Smooth muscle cell (in vitro differentiated cells): ENCODE measurements around the gene TNRC18. TPM values are rescaled to one million over a fixed set of nuclear protein-coding genes. Genes with fewer than 3 reads are reported as not detected.

ENCODE experiments used
- DNase-seq: peaks from one replicate; lab custom pipeline; 2025; ENCODE audit not compliant: unreplicated experiment; lab: John Stamatoyannopoulos, UW
- H2AFZ ChIP-seq: fragments of 200-600 bp; sonication (generic); 2 replicates; pipeline ENCODE4 v1.6.0; 2016; ENCODE audit warnings: antibody characterized with exemption, low read depth, mild to moderate bottlenecking
- H3F3A ChIP-seq: fragments of 200-600 bp; sonication (generic); 2 replicates; pipeline ENCODE4 v1.6.0; 2017; ENCODE audit warnings: antibody characterized with exemption, low read depth
- H3K27ac ChIP-seq: fragments of 200-600 bp; sonication (generic); 2 replicates; pipeline ENCODE4 v1.5.1; 2016; ENCODE audit warnings: low read depth, mild to moderate bottlenecking
- H3K27me3 ChIP-seq: fragments of 200-600 bp; sonication (generic); 2 replicates; pipeline ENCODE4 v1.6.1; 2016; ENCODE audit warnings: low read depth, mild to moderate bottlenecking
- H3K36me3 ChIP-seq: fragments of 200-600 bp; sonication (generic); 2 replicates; pipeline ENCODE4 v1.5.1; 2016; ENCODE audit warnings: low read depth
- H3K4me1 ChIP-seq: fragments of 200-600 bp; sonication (generic); 2 replicates; pipeline ENCODE4 v1.5.1; 2016; ENCODE audit warnings: low read depth
- H3K4me2 ChIP-seq: fragments of 200-600 bp; sonication (generic); 2 replicates; pipeline ENCODE4 v1.6.0; 2016; ENCODE audit warnings: mild to moderate bottlenecking
- H3K4me3 ChIP-seq: fragments of 200-600 bp; sonication (generic); 2 replicates; pipeline ENCODE4 v1.5.1; 2016; ENCODE audit warnings: mild to moderate bottlenecking
- H3K79me2 ChIP-seq: fragments of 200-600 bp; sonication (generic); 2 replicates; pipeline ENCODE4 v1.6.0; 2016; ENCODE audit warnings: low read depth, mild to moderate bottlenecking
- H3K9ac ChIP-seq: fragments of 200-600 bp; sonication (generic); 2 replicates; pipeline ENCODE4 v1.6.0; 2016; ENCODE audit warnings: low read depth
- H3K9me3 ChIP-seq: fragments of 200-600 bp; sonication (generic); replicated peaks from 2 replicates; pipeline ENCODE4 v1.5.1; 2016; ENCODE audit warnings: low read depth
- H4K20me1 ChIP-seq: fragments of 200-600 bp; sonication (generic); 2 replicates; pipeline ENCODE4 v1.6.0; 2016; ENCODE audit warnings: low read depth
- WGBS: methylation state at CpG from one replicate; pipeline ENCODE4 v1.1.7; 2016; ENCODE audit warnings: low lambda C conversion rate; 5-methylcytosine and 5-hydroxymethylcytosine counted together
- polyA plus RNA-seq: library from polyadenylated mRNA; unstranded; fragments of >200 nt; fragmentation: Nextera tagmentation; extraction: Ambion mirVana; gene quantifications from 2 replicates; pipeline ENCODE4 v1.2.1, GENCODE V29; 2016
- total RNA-seq: library from RNA; depleted of rRNA; stranded (reverse); fragments of >200 nt; gene quantifications from 2 replicates; pipeline ENCODE4 v1.2.3, GENCODE V29; 2014
- TF ChIP-seq, protein P1 (sequence below): fragments of 200-600 bp; sonication (generic); IDR thresholded peaks from 2 replicates; pipeline ENCODE4 v1.5.1; 2017; ENCODE audit warnings: borderline replicate concordance, mild to moderate bottlenecking, antibody characterized with exemption; ENCODE audit not compliant: insufficient read depth, poor library complexity, severe bottlenecking

TNRC18 gene
- total and polyA plus RNA-seq, 2 experiments from 2014 or later, result 6.4 to 40.3 TPM

GRCh38 chr7:5388905-5389433 lies 34.7 kb downstream of the TNRC18 start:
- peaks cover 85% of the 10 kb centered on the region for H4K20me1 ChIP-seq
- H3K27ac ChIP-seq, result no peak overlapping the region
- H3K27me3 ChIP-seq, result no peaks in the 10 kb centered on the region
- H3K9me3 ChIP-seq, result no peaks in the 10 kb centered on the region
- TF ChIP-seq, protein P1, sequence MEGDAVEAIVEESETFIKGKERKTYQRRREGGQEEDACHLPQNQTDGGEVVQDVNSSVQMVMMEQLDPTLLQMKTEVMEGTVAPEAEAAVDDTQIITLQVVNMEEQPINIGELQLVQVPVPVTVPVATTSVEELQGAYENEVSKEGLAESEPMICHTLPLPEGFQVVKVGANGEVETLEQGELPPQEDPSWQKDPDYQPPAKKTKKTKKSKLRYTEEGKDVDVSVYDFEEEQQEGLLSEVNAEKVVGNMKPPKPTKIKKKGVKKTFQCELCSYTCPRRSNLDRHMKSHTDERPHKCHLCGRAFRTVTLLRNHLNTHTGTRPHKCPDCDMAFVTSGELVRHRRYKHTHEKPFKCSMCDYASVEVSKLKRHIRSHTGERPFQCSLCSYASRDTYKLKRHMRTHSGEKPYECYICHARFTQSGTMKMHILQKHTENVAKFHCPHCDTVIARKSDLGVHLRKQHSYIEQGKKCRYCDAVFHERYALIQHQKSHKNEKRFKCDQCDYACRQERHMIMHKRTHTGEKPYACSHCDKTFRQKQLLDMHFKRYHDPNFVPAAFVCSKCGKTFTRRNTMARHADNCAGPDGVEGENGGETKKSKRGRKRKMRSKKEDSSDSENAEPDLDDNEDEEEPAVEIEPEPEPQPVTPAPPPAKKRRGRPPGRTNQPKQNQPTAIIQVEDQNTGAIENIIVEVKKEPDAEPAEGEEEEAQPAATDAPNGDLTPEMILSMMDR, result no peak
- H3K79me2 ChIP-seq, result peaks cover 54% of the 10 kb centered on the region
- no peak overlapping the region for H3K4me2 ChIP-seq
- DNase-seq, result no peak
- 89% methylated on average over 33 of the region's 64 CpGs for WGBS
- H2AFZ ChIP-seq, result no peak overlapping the region
- H3K9ac ChIP-seq, result no peak overlapping the region
- no peaks in the 10 kb centered on the region for H3F3A ChIP-seq
- no peaks in the 10 kb centered on the region for H3K36me3 ChIP-seq
- no peak overlapping the region for H3K4me3 ChIP-seq
- H3K4me1 ChIP-seq, result no peaks in the 10 kb centered on the region

GRCh38 chr7:5388273-5388901 lies 35.2 kb downstream of the TNRC18 start:
- Histone ChIP-seq H3K79me2 (peaks cover 60% of the 10 kb centered on the region), H3K4me3 (no peak overlapping the region), H3K27me3 (no peaks in the 10 kb centered on the region), H3K4me1 (peaks cover 2% of the 10 kb centered on the region), H3K9ac (no peak overlapping the region), H2AFZ (no peak overlapping the region), H3K36me3 (no peaks in the 10 kb centered on the region), H3F3A (no peaks in the 10 kb centered on the region), H4K20me1 (peaks cover 85% of the 10 kb centered on the region), H3K27ac (no peak overlapping the region), H3K9me3 (no peaks in the 10 kb centered on the region), H3K4me2 (no peak overlapping the region)
- DNase-seq, result no peak
- WGBS, result 95% methylated on average over 13 of the region's 81 CpGs
- TF ChIP-seq, protein P1, result no peak

- TF ChIP-seq, protein P1, result no peak
- Histone ChIP-seq H3K4me2 (no peak overlapping the region), H3K79me2 (peaks cover 63% of the 10 kb centered on the region), H3K9ac (no peak overlapping the region), H4K20me1 (peaks cover 85% of the 10 kb centered on the region), H3F3A (no peaks in the 10 kb centered on the region), H3K27ac (no peak overlapping the region), H3K36me3 (no peaks in the 10 kb centered on the region), H3K9me3 (no peaks in the 10 kb centered on the region), H3K4me1 (peaks cover 8% of the 10 kb centered on the region), H3K27me3 (no peaks in the 10 kb centered on the region), H3K4me3 (no peak overlapping the region), H2AFZ (no peak overlapping the region)
- over 99% methylated on average over 44 of the region's 45 CpGs for WGBS
- no peak for DNase-seq
These were observed 35.9 kb downstream of the TNRC18 start for GRCh38 chr7:5387711-5388245.

- no peak overlapping the region for H3K9ac ChIP-seq
- 88% methylated on average over 6 of the region's 6 CpGs for WGBS
- TF ChIP-seq, protein P1, result no peak
- H3K27me3 ChIP-seq, result no peaks in the 10 kb centered on the region
- no peak overlapping the region for H3K4me2 ChIP-seq
- no peak overlapping the region for H3K4me3 ChIP-seq
- H3K27ac ChIP-seq, result no peak overlapping the region
- DNase-seq, result no peak
- H3K9me3 ChIP-seq, result no peaks in the 10 kb centered on the region
- H2AFZ ChIP-seq, result no peak overlapping the region
- H3K79me2 ChIP-seq, result peaks cover 81% of the 10 kb centered on the region
- H3F3A ChIP-seq, result no peaks in the 10 kb centered on the region
- H4K20me1 ChIP-seq, result peaks cover 86% of the 10 kb centered on the region
- H3K36me3 ChIP-seq, result no peaks in the 10 kb centered on the region
- peaks cover 18% of the 10 kb centered on the region for H3K4me1 ChIP-seq
These were observed 39.0 kb downstream of the TNRC18 start for GRCh38 chr7:5384618-5385017.
